KMS-11 (cell line): ENCODE results near the gene CHAT.

Source experiments
- H2AFZ ChIP-seq: fragments of 200-600 bp; sonication (generic); 2 replicates; pipeline ENCODE4 v1.6.1; 2016; ENCODE audit warnings: antibody characterized with exemption, mixed run types, low read depth
- H3K27ac ChIP-seq: fragments of 200-600 bp; sonication (generic); 2 replicates; pipeline ENCODE4 v1.6.1; 2016; ENCODE audit warnings: mild to moderate bottlenecking, mixed run types
- H3K27me3 ChIP-seq: fragments of 200-600 bp; sonication (generic); 2 replicates; pipeline ENCODE4 v1.6.1; 2017; ENCODE audit warnings: mild to moderate bottlenecking, low read depth, mixed run types, moderate library complexity; ENCODE audit not compliant: insufficient read depth
- H3K36me3 ChIP-seq: fragments of 200-600 bp; sonication (generic); 2 replicates; pipeline ENCODE4 v1.6.1; 2017; ENCODE audit warnings: mild to moderate bottlenecking, mixed run types; ENCODE audit not compliant: insufficient read depth
- H3K4me1 ChIP-seq: fragments of 200-600 bp; sonication (generic); 2 replicates; pipeline ENCODE4 v1.6.1; 2016; ENCODE audit warnings: mild to moderate bottlenecking, low read depth, mixed run types; ENCODE audit not compliant: poor library complexity, severe bottlenecking
- H3K4me2 ChIP-seq: fragments of 200-600 bp; sonication (generic); 2 replicates; pipeline ENCODE4 v1.7.0; 2016; ENCODE audit warnings: mild to moderate bottlenecking, mixed run types
- H3K4me3 ChIP-seq: fragments of 200-600 bp; sonication (generic); IDR thresholded peaks from 2 replicates; pipeline ENCODE4 v1.6.1; 2017; ENCODE audit warnings: low read depth, low read length, mixed read lengths; ENCODE audit not compliant: insufficient read depth
- H3K79me2 ChIP-seq: fragments of 200-600 bp; sonication (generic); 2 replicates; pipeline ENCODE4 v1.6.1; 2016; ENCODE audit warnings: low read depth, mixed run types; ENCODE audit not compliant: insufficient read depth
- H3K9ac ChIP-seq: fragments of 200-600 bp; sonication (generic); 2 replicates; pipeline ENCODE4 v1.6.1; 2016; ENCODE audit warnings: mild to moderate bottlenecking, mixed run types
- H4K20me1 ChIP-seq: fragments of 200-600 bp; sonication (generic); 2 replicates; pipeline ENCODE4 v1.6.1; 2016; ENCODE audit warnings: mild to moderate bottlenecking, mixed run types; ENCODE audit not compliant: insufficient read depth
- CTCF ChIP-seq: fragments of 200-600 bp; sonication (generic); conservative IDR thresholded peaks from 2 replicates; pipeline ENCODE4 v1.6.1; 2017; ENCODE audit warnings: low read depth, mild to moderate bottlenecking, antibody characterized with exemption, low read length, moderate library complexity, mixed read lengths

The CHAT gene

DNA sequence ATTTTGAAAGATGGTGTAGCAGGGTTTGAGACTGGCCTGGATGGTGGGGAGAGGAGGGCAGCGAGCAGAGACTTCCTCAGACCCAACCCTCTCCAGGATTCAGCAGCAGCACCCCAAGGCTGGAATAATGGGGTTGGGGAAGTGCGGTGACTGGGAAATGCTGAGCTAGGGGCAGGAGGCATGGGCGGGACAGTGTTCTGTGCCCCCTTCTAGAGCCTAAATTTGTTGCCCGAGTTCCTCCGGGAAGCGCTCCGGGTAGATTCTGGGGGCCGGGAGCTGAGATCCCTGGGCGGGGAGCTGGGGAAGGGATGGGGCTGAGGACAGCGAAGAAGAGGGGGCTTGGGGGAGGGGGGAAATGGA is at the start of gene CHAT:
CHAT (plus strand) TSS at position 156 of the 360 bp plus-strand sequence; CDS start at position 309, 153 bp downstream.
- H3K9ac ChIP-seq: no peak within 1 kb of the TSS
- H3K36me3 ChIP-seq: no peaks in the 10 kb centered on the region
- H2AFZ ChIP-seq: no peak within 1 kb of the TSS
- no peaks in the 10 kb centered on the region for H3K79me2 ChIP-seq
- no peak within 1 kb of the TSS for H3K4me3 ChIP-seq
- no peak for TF ChIP-seq CTCF
- H3K27ac ChIP-seq: no peak within 1 kb of the TSS
- peaks cover 4% of the 10 kb centered on the region; the same call in 1 of the 2 replicates for H3K27me3 ChIP-seq
- no peaks in the 10 kb centered on the region for H3K4me1 ChIP-seq
- no peak within 1 kb of the TSS for H3K4me2 ChIP-seq
- no peaks in the 10 kb centered on the region for H4K20me1 ChIP-seq

DNA sequence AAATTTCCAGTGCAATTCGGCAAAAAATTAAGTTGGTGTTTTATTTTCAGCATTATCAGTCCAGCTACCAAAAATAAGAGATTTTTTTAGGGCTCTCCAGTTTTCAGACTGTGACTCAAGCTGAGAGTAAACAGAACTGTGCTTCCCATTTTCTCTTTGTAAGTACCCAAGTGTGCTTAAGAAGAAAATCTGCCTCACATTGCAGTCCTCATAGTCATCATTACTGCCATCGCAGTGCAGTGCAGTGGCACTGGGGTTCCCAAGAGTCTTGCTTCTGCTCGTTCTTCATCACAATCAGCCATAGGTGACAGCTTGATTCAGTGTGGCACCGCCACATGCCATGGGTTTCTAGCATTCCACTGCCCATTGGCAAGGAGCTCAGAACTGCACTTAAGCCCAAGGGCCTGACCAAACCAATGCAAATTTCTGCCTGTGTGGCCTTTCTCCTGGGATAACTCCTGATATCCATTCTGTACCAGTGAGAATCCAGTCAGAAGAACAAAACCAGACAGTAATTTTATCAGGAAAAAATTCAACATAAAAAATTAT is 49.3 kb upstream of the CHAT start:
- no peaks in the 10 kb centered on the region for H3K27me3 ChIP-seq
- no peaks in the 10 kb centered on the region for H3K79me2 ChIP-seq
- no peaks in the 10 kb centered on the region for H3K4me1 ChIP-seq
- H3K36me3 ChIP-seq: no peaks in the 10 kb centered on the region
- H4K20me1 ChIP-seq: no peaks in the 10 kb centered on the region
- no peak overlapping the region for H3K9ac ChIP-seq
- H3K4me3 ChIP-seq: no peak overlapping the region
- no peak overlapping the region for H2AFZ ChIP-seq
- no peak overlapping the region for H3K4me2 ChIP-seq
- H3K27ac ChIP-seq: no peak overlapping the region
- TF ChIP-seq CTCF: no peak

- H3K4me2 ChIP-seq: no peak overlapping the region
- no peaks in the 10 kb centered on the region for H3K27me3 ChIP-seq
- no peaks in the 10 kb centered on the region for H4K20me1 ChIP-seq
- H3K79me2 ChIP-seq: no peaks in the 10 kb centered on the region
- no peak overlapping the region for H2AFZ ChIP-seq
- H3K27ac ChIP-seq: no peak overlapping the region
- no peak overlapping the region for H3K4me3 ChIP-seq
- no peaks in the 10 kb centered on the region for H3K4me1 ChIP-seq
- no peak for TF ChIP-seq CTCF
- H3K9ac ChIP-seq: no peak overlapping the region
- H3K36me3 ChIP-seq: no peaks in the 10 kb centered on the region
Measured at GRCh38 chr10:49567810-49568209, 46.0 kb upstream of the CHAT start.

GRCh38 chr10:49568235-49568634 is 45.6 kb upstream of the CHAT start:
- no peaks in the 10 kb centered on the region for H3K36me3 ChIP-seq

More at GRCh38 chr10:49568235-49568634, 45.6 kb upstream of the CHAT start:
- no peaks in the 10 kb centered on the region for H4K20me1 ChIP-seq
- H3K27ac ChIP-seq: no peak overlapping the region
- H3K4me2 ChIP-seq: no peak overlapping the region
- TF ChIP-seq CTCF: no peak
- no peaks in the 10 kb centered on the region for H3K27me3 ChIP-seq
- H3K4me1 ChIP-seq: no peaks in the 10 kb centered on the region
- no peak overlapping the region for H2AFZ ChIP-seq
- H3K9ac ChIP-seq: no peak overlapping the region
- no peaks in the 10 kb centered on the region for H3K79me2 ChIP-seq
- H3K4me3 ChIP-seq: no peak overlapping the region
